CMK (cell line): ENCODE measurements around the gene ARHGAP26.
"Not testable (repeated sequence)": the region's sequence is repeated elsewhere in the genome, so short reads cannot be mapped to it uniquely, and the experiment has no call there.

Experiments used
- DNase-seq: peaks from one replicate; pipeline ENCODE4 v3.0.0-alpha.2; 2010; ENCODE audit warnings: low read depth

ARHGAP26 gene

GRCh38 chr5:142981886-142982820, 212.0 kb downstream of the ARHGAP26 start:
- DNase-seq = no peak

- no peak for DNase-seq
Observed at GRCh38 chr5:142982821-142983200, 212.6 kb downstream of the ARHGAP26 start.

- no peak for DNase-seq
Observed at GRCh38 chr5:142984011-142984410, 213.8 kb downstream of the ARHGAP26 start.

- DNase-seq = no peak
Observed at GRCh38 chr5:142984525-142984924, 214.3 kb downstream of the ARHGAP26 start.

- DNase-seq = not testable (repeated sequence)
Observed at GRCh38 chr5:142989270-142989669, 219.1 kb downstream of the ARHGAP26 start.

GRCh38 chr5:142990073-142990472, 219.9 kb downstream of the ARHGAP26 start:
- not testable (repeated sequence) for DNase-seq

GRCh38 chr5:142994218-142994617, 224.0 kb downstream of the ARHGAP26 start:
- DNase-seq = no peak

GRCh38 chr5:142995621-142996020, 225.4 kb downstream of the ARHGAP26 start:
- not testable (repeated sequence) for DNase-seq

GRCh38 chr5:142997591-142997990, 227.4 kb downstream of the ARHGAP26 start:
- no peak for DNase-seq

- no peak for DNase-seq
Observed at GRCh38 chr5:142998316-142999020, 228.3 kb downstream of the ARHGAP26 start.

GRCh38 chr5:143000551-143000950, 230.4 kb downstream of the ARHGAP26 start:
- not testable (repeated sequence) for DNase-seq

- no peak for DNase-seq
Observed at GRCh38 chr5:143001764-143002351, 231.7 kb downstream of the ARHGAP26 start.

- DNase-seq = no peak
Observed at GRCh38 chr5:143002459-143003327, 232.5 kb downstream of the ARHGAP26 start.

- no peak for DNase-seq
Observed at GRCh38 chr5:143003328-143003636, 233.1 kb downstream of the ARHGAP26 start.

GRCh38 chr5:143004361-143005145, 234.4 kb downstream of the ARHGAP26 start:
- no peak for DNase-seq

GRCh38 chr5:143006501-143006900, 236.3 kb downstream of the ARHGAP26 start:
- no peak for DNase-seq

GRCh38 chr5:143008032-143008431, 237.9 kb downstream of the ARHGAP26 start:
- no peak for DNase-seq

GRCh38 chr5:143008809-143009521, 238.8 kb downstream of the ARHGAP26 start:
- no peak for DNase-seq

GRCh38 chr5:143010351-143010750, 240.2 kb downstream of the ARHGAP26 start:
- DNase-seq = no peak

GRCh38 chr5:143011585-143011984, 241.4 kb downstream of the ARHGAP26 start:
- no peak for DNase-seq
